ENCODE results near the gene UBA7. TPM values are rescaled to one million over a fixed set of nuclear protein-coding genes. Genes with fewer than 3 reads are reported as not detected.
"Not testable (repeated sequence)": the region's sequence is repeated elsewhere in the genome, so short reads cannot be mapped to it uniquely, and the experiment has no call there.

Gene UBA7
- total and polyA plus RNA-seq, 4 donors, result 16.3 to 42.9 (median 28.4) TPM

DNA sequence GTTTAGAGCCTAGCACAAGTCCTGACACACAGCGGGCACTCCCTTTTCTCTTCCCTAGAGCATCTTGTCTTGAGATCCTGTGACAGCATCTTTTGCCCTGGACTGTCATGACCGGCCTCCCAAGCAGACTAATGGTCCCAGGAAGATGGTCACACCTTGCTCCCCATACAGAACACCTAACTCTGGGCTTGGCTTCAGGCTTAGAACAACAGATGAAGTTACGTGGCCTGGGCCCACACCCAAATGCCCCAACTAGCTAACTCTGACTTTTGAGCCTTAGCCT is 26.6 kb downstream of the UBA7 start:
- DNase-seq (ENCODE audit: low read depth in 4 of 6, low spot score in 6 of 6), result no peak
- Histone ChIP-seq H3K36me3 (ENCODE audit: control insufficient read depth, insufficient read depth, low read length) (peaks cover 26% of the 10 kb centered on the region), H3K27me3 (ENCODE audit: control insufficient read depth, insufficient read depth, low read length) (no peaks in the 10 kb centered on the region), H3K9me3 (ENCODE audit: control insufficient read depth, insufficient read depth, low read length) (no peaks in the 10 kb centered on the region), H3K27ac (ENCODE audit: low read depth, low read length) (peak overlapping the region; percentile 98), H3K4me1 (ENCODE audit: control insufficient read depth, insufficient read depth, low read length) (peaks cover 26% of the 10 kb centered on the region), H3K4me3 (ENCODE audit: low read depth, low read length) (peak overlapping the region; percentile 89)
- WGBS (ENCODE audit: insufficient coverage), result 87% methylated on average over 2 of the region's 3 CpGs

DNA sequence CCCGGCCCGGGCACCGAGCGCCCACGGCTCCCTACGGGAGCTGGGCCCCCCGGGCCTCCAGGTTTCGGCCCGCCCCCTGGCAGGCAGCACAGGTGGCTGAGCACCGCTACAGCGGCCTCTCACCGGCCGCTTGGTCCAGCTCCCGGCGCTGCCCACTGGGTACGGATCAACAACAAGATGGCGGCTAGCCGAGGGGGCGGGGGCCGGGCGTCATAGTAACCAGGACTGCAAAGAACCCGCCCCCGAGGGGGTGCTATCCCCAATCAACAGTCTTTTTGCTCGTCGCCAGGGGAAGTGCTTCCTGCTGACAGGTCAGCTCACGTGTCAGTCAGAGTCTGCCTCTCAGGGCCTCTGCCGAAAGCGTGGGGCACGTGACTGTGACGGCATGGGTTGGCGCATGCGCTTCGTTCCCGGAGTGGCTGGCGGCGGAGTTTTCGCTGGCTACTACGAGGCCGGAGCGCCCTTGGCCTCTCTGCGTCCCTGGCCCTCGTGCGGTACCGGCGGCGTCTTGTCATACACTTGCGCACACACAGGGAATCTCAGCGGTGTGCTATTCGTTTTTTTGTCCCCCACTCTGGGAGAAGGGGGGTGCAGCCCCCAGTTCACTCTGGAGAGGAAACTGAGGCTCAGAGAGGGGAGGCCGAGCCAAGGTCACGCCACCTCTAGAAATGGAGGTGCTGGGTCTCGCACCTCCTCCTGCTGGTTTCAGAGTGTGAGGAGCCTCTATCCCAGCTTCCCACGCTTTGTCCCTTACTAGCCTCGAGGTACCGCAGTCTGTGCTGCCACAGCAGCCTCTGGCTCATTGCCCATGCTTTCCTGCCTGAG is 27.2 kb downstream of the UBA7 start, which contains the start of gene IP6K1:
Gene IP6K1 (minus strand): TSS at position 186 of the 825 bp plus-strand sequence. CDS start 38,502 bp downstream, outside the sequence.
- peak; percentile 97 to 100 (median 100) for DNase-seq (ENCODE audit: low read depth in 4 of 6, low spot score in 6 of 6)
- Histone ChIP-seq H3K36me3 (ENCODE audit: control insufficient read depth, insufficient read depth, low read length) (peaks cover 30% of the 10 kb centered on the region), H3K27me3 (ENCODE audit: control insufficient read depth, insufficient read depth, low read length) (no peaks in the 10 kb centered on the region), H3K4me1 (ENCODE audit: control insufficient read depth, insufficient read depth, low read length) (peaks cover 26% of the 10 kb centered on the region), H3K27ac (ENCODE audit: low read depth, low read length) (peak within 1 kb of the TSS; percentile 98), H3K9me3 (ENCODE audit: control insufficient read depth, insufficient read depth, low read length) (no peaks in the 10 kb centered on the region), H3K4me3 (ENCODE audit: low read depth, low read length) (peak within 1 kb of the TSS; percentile 89)
- 6% methylated on average over 55 of the region's 55 CpGs for WGBS (ENCODE audit: insufficient coverage)

DNA sequence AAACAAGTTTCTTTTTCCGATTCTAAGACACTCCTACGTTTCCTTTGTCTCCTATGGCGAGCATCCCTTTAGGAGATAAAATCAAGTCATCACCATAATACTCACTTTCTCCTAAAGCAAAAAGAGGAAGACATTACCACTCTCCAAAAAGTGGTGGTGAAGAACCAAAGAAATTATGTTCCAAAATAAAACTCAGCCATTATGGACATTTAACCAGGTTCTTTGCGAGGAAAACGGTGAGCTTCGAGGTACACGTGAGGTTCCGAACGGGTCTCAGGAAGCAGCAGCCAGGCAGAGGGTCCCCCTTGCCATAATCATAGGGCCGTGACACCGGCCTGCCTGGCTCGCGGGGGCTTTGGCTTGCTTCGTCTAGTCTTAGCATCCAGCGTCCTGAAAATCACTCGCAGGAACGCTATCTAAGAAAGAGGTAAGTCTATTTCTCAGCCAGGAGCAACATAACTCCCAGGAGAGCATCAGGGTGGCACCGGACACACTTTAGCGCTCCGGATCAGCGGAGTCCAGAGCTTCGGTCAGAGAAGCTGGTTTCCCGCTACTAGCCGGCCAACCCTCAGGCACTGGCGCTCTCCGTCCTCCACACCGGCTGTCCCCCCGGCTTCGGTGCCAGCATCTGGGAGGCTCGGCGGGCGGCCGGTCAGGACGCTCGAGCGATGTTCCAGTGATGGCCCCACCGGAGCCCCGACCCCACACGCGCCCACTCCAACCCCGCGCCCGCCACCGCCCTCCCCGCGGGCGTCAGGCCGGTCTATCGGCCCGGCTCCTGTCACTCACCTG is 28.0 kb downstream of the UBA7 start:
- under 1% methylated on average over 47 of the region's 50 CpGs for WGBS (ENCODE audit: insufficient coverage)
- peak in 2 of 6 donors; percentile 38 to 53 for DNase-seq (ENCODE audit: low read depth in 4 of 6, low spot score in 6 of 6)
- peaks cover 36% of the 10 kb centered on the region for H3K36me3 ChIP-seq (ENCODE audit: control insufficient read depth, insufficient read depth, low read length)

DNA sequence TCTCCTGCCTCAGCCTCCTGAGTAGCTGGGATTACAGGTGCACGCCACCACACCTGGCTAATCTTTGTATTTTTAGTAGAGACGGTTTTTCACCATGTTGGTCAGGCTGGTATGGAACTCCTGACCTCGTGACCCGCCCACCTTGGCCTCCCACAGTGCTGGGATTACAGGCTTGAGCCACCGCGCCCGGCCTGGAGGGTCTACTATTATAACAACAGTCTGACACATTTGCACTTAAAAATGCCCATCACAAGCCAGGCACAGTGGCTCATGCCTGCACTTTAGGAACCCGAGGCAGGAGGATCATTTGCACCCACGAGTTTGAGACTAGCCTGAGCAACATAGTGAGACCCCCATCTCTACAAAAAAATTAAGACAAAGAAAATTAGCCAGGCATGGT is 31.5 kb downstream of the UBA7 start:
- peaks cover 52% of the 10 kb centered on the region for H3K36me3 ChIP-seq (ENCODE audit: control insufficient read depth, insufficient read depth, low read length)
- H3K4me3 ChIP-seq (ENCODE audit: low read depth, low read length); H3K27ac ChIP-seq (ENCODE audit: low read depth, low read length); H3K27me3 ChIP-seq (ENCODE audit: control insufficient read depth, insufficient read depth, low read length); DNase-seq (ENCODE audit: low read depth in 4 of 6, low spot score in 6 of 6); H3K9me3 ChIP-seq (ENCODE audit: control insufficient read depth, insufficient read depth, low read length): not testable (repeated sequence)
- WGBS (ENCODE audit: insufficient coverage), result 95% methylated on average over 9 of the region's 9 CpGs
- H3K4me1 ChIP-seq (ENCODE audit: control insufficient read depth, insufficient read depth, low read length), result peaks cover 36% of the 10 kb centered on the region

More for the DNA sequence above, 28.0 kb downstream of the UBA7 start:
- H3K4me1 ChIP-seq (ENCODE audit: control insufficient read depth, insufficient read depth, low read length), result peaks cover 31% of the 10 kb centered on the region
- H3K27me3 ChIP-seq (ENCODE audit: control insufficient read depth, insufficient read depth, low read length), result no peaks in the 10 kb centered on the region
- H3K4me3 ChIP-seq (ENCODE audit: low read depth, low read length), result peak overlapping the region; percentile 89
- no peaks in the 10 kb centered on the region for H3K9me3 ChIP-seq (ENCODE audit: control insufficient read depth, insufficient read depth, low read length)
- peak overlapping the region; percentile 98 for H3K27ac ChIP-seq (ENCODE audit: low read depth, low read length)

DNA sequence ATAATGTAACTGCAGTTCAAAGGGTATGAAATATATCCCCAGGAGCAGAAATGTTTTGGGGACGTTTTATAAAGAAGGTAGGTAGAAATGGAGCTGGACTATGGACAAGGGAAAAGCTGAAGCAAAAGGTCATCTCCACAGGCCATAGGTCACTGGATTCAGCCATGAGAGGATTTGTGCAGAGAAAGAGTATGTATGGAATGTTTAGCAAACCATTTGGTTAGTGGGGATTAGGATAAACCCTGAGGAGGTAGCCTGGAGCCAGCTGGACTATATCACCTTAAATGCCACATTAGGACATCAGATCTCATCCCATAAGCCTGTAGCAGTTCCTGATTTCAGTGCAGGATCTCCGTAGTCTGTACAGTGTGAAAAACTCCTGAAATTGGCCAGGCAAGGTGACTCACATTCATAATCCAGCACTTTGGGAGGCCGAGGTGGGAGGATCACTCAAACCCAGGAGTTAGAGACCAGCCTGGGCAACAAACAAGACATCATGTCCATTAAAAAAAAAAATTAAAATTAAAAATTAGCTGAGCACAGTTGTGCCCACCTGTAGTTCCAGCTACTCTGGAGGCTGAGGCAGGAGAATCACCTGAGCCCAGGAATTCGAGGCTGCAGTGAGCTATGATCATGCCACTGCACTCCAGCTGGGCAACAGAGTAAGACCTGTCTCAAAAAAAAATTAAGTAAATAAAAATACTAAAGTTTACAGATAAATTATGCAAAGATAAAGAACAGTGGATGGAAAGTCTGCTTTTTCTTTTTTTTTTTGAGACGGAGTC is 32.1 kb downstream of the UBA7 start:
- no peaks in the 10 kb centered on the region for H3K9me3 ChIP-seq (ENCODE audit: control insufficient read depth, insufficient read depth, low read length)
- peaks cover 57% of the 10 kb centered on the region for H3K36me3 ChIP-seq (ENCODE audit: control insufficient read depth, insufficient read depth, low read length)
- WGBS (ENCODE audit: insufficient coverage), result 88% methylated on average over 2 of the region's 5 CpGs
- H3K4me3 ChIP-seq (ENCODE audit: low read depth, low read length), result no peak overlapping the region
- no peak for DNase-seq (ENCODE audit: low read depth in 4 of 6, low spot score in 6 of 6)
- H3K27me3 ChIP-seq (ENCODE audit: control insufficient read depth, insufficient read depth, low read length), result no peaks in the 10 kb centered on the region
- H3K27ac ChIP-seq (ENCODE audit: low read depth, low read length), result no peak overlapping the region
- peaks cover 29% of the 10 kb centered on the region for H3K4me1 ChIP-seq (ENCODE audit: control insufficient read depth, insufficient read depth, low read length)

DNA sequence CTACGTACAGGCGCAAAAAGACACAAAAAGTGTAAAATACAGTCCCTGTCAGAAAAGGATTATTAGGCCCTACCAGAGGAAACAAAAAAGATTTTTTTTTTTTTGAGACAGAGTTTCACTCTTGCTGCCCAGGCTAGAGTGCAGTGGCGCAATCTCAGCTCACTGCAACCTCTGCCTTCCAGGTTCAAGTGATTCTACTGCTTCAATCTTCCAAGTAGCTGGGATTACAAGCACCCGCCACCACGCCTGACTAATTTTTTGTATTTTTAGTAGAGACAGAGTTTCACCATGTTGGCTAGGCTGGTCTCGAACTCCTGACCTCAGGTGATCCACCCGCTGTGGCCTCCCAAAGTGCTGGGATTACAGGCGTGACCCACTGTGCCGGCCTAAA is 32.8 kb downstream of the UBA7 start:
- H3K27ac ChIP-seq (ENCODE audit: low read depth, low read length), result peak overlapping the region; percentile 6

DNA sequence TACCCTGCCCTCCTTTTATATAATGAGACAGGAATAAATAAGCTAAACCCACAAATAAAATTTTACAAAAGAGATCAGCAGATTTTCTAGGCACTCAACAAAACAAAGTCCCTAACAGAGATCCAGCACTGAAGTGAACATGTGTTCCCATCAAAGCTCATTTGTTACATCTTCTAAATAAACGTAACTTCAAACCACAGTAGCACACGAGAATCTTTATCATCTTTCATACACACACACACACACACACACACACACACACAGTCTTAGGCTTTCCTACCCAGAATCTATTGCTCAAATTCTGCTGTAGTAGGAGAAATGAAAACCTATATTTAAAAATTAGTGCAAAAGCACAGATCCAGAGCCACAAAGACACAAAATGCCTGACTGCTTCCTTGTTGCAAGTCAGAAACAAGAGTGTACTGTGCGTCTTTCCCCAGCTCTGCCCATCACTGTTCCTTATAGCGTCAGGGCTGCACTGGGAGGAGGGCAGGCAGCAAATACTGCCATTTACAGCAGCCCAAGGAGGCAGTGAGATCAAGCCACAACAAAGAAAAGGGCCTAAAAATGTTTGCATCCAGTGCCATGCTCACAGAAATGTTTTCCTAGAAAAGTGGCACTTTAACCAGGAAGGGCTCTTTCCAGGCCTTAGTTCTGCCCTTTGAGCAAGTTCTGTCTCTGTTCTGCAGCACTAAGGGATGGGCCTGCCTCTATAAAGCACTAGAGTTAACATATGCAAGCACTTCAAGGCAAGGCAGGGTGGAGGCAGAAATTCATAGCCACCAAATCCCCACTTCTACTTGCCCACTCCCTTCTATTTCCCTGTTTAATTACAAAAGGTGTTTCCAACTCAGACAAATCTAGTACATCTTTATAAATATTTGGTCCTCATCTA is 33.4 kb downstream of the UBA7 start:
- H3K27me3 ChIP-seq (ENCODE audit: control insufficient read depth, insufficient read depth, low read length), result no peaks in the 10 kb centered on the region
- H3K36me3 ChIP-seq (ENCODE audit: control insufficient read depth, insufficient read depth, low read length), result peaks cover 63% of the 10 kb centered on the region
- H3K27ac ChIP-seq (ENCODE audit: low read depth, low read length), result peak overlapping the region; percentile 6
- no peak overlapping the region for H3K4me3 ChIP-seq (ENCODE audit: low read depth, low read length)
- no peaks in the 10 kb centered on the region for H3K9me3 ChIP-seq (ENCODE audit: control insufficient read depth, insufficient read depth, low read length)
- H3K4me1 ChIP-seq (ENCODE audit: control insufficient read depth, insufficient read depth, low read length), result peaks cover 31% of the 10 kb centered on the region
- WGBS (ENCODE audit: insufficient coverage), result 65% methylated on average over 2 of the region's 4 CpGs
- DNase-seq (ENCODE audit: low read depth in 4 of 6, low spot score in 6 of 6), result peak in 1 of 6 donors; percentile 26

More for the DNA sequence above, 32.8 kb downstream of the UBA7 start:
- H3K27me3 ChIP-seq (ENCODE audit: control insufficient read depth, insufficient read depth, low read length); H3K9me3 ChIP-seq (ENCODE audit: control insufficient read depth, insufficient read depth, low read length); H3K4me3 ChIP-seq (ENCODE audit: low read depth, low read length); DNase-seq (ENCODE audit: low read depth in 4 of 6, low spot score in 6 of 6): not testable (repeated sequence)
- peaks cover 31% of the 10 kb centered on the region for H3K4me1 ChIP-seq (ENCODE audit: control insufficient read depth, insufficient read depth, low read length)
- 93% methylated on average over 2 of the region's 9 CpGs for WGBS (ENCODE audit: insufficient coverage)
- peaks cover 60% of the 10 kb centered on the region for H3K36me3 ChIP-seq (ENCODE audit: control insufficient read depth, insufficient read depth, low read length)

DNA sequence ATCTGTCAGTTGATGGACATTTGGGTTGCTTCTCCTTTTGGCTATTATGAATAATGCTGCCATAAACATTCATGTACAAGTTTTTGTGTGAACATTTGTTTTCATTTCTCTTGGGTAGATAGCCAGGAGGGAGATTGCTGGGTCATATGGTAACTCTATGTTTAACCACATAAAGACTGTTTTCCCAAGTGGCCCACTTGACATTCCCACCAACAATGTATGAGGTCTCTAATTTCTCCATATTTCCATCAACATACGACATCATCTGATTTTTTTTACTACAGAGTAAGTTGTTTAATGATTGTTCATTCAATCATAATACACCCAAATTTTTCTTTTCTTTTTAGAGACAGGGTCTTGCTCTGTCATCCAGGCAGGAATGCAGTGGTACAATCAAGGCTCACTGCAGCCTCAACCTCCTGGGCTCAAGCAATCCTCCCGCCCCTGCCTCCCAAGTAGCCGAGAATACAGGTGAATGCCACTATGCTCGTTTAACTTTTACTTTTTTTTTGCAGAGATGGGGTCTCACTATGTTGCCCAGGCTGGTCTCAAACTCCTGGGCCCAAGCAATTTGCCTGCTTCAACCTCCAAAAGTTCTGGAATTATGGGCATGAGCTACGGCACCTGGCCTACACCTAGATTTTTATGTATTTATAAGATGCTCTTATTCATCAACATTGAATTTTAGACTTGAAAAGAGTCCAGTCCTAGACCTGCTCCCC is 34.2 kb downstream of the UBA7 start:
- Histone ChIP-seq H3K4me3 (ENCODE audit: low read depth, low read length) (no peak overlapping the region), H3K9me3 (ENCODE audit: control insufficient read depth, insufficient read depth, low read length) (no peaks in the 10 kb centered on the region), H3K27me3 (ENCODE audit: control insufficient read depth, insufficient read depth, low read length) (no peaks in the 10 kb centered on the region), H3K4me1 (ENCODE audit: control insufficient read depth, insufficient read depth, low read length) (peaks cover 25% of the 10 kb centered on the region), H3K36me3 (ENCODE audit: control insufficient read depth, insufficient read depth, low read length) (peaks cover 57% of the 10 kb centered on the region), H3K27ac (ENCODE audit: low read depth, low read length) (no peak overlapping the region)
- WGBS (ENCODE audit: insufficient coverage), result 100% methylated on average over 1 of the region's 5 CpGs
- DNase-seq (ENCODE audit: low read depth in 4 of 6, low spot score in 6 of 6), result no peak

All from spinal cord (tissue), 10 donors.